ENCODE results near the gene TUBB6. TPM values are rescaled to one million over a fixed set of nuclear protein-coding genes. Genes with fewer than 3 reads are reported as not detected.

The TUBB6 gene
- total and polyA plus RNA-seq, 3 donors from 2014 or later = 47.0 to 84.5 (median 65.1) TPM

- DNase-seq = no peak
- H3K9me3 ChIP-seq = no peaks in the 10 kb centered on the region
- intact Hi-C loops (cut with DNase I; ENCODE audit: low total_unique reads) = no loop called here
- no peak overlapping the region for H3K4me3 ChIP-seq
- no peaks in the 10 kb centered on the region for H3K36me3 ChIP-seq (ENCODE audit: low read depth, missing control alignments)
- peaks cover 3% of the 10 kb centered on the region for H3K4me1 ChIP-seq
- 81 to 90% methylated on average over 6 of the region's 6 CpGs for WGBS, 2 donors
- TF ChIP-seq POLR2A (IDR thresholded peaks at IDR 0.05) = no peak
- no peak for TF ChIP-seq CTCF (IDR thresholded peaks at IDR 0.05)
- no peaks in the 10 kb centered on the region for H3K27me3 ChIP-seq
- H3K27ac ChIP-seq = no peak overlapping the region
Measured at GRCh38 chr18:12336887-12337286, 28.8 kb downstream of the TUBB6 start.

DNA sequence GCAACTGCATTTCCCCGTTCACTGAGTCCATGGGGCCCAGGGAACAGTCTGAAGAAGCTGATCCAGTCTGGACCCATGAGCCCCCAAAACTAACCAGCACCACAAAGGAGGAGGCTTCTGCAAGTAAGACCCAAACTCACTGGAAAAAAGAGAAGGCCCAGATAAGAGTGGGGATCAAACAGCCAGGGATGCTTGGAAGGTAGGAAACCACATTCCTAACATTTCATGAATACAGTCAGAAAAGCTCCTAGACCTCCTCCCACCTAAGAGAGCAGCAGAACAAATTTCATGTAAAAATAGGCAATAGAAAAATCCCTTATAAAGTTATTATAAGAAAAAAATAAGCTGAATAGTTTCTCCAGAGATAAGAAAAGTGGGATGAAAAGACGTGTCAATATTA, 30.3 kb downstream of the TUBB6 start:
- Histone ChIP-seq H3K36me3 (ENCODE audit: low read depth, missing control alignments) (no peaks in the 10 kb centered on the region), H3K4me1 (peaks cover 3% of the 10 kb centered on the region), H3K27me3 (no peaks in the 10 kb centered on the region), H3K9me3 (no peaks in the 10 kb centered on the region), H3K27ac (no peak overlapping the region), H3K4me3 (no peak overlapping the region)
- TF ChIP-seq CTCF (IDR thresholded peaks at IDR 0.05) (no peak), POLR2A (IDR thresholded peaks at IDR 0.05) (no peak)
- WGBS, 2 donors = 79 to 87% methylated on average over 2 of the region's 2 CpGs
- no peak for DNase-seq
- intact Hi-C loops (cut with DNase I; ENCODE audit: low total_unique reads) = no loop called here

DNA sequence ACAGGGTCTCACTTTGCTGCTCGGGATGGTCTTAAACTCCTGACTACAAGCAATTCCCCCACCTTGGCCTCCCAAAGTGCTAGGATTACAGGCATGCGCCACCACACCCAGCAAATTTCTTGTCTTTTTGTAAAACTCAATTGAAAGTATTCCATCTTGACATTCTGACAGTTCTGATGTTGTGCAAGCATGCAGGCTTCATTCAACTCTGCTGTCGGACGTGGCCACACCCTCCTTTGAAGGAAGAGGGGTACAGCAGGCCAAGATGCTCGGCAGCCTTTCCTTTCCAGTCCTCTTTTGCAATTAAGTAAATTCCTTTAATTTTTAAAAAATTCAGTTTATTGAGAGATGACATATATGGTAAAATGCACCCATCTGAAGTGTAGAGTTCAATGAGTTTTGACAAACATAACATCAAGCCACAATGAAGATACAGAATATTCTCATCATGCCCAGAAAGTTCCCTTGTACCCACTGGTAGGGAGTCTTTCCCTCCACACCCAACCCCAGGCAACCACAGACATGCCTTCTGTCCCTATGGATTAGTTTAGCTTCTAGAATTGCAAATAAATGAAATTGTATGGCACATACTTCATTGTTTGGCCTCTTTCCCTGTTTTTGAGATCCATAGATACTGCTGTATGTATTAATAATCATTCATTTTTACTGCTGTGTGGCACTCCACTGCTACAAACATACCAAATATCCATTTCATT, 33.1 kb downstream of the TUBB6 start:
- Histone ChIP-seq H3K9me3 (no peaks in the 10 kb centered on the region), H3K4me1 (peaks cover 3% of the 10 kb centered on the region), H3K36me3 (ENCODE audit: low read depth, missing control alignments) (no peaks in the 10 kb centered on the region), H3K4me3 (no peak overlapping the region), H3K27ac (no peak overlapping the region), H3K27me3 (no peaks in the 10 kb centered on the region)
- no peak for DNase-seq
- TF ChIP-seq CTCF (IDR thresholded peaks at IDR 0.05) (no peak), POLR2A (IDR thresholded peaks at IDR 0.05) (no peak)
- intact Hi-C loops (cut with DNase I; ENCODE audit: low total_unique reads) = no loop called here
- WGBS, 2 donors = 85 to 91% methylated on average over 5 of the region's 5 CpGs

DNA sequence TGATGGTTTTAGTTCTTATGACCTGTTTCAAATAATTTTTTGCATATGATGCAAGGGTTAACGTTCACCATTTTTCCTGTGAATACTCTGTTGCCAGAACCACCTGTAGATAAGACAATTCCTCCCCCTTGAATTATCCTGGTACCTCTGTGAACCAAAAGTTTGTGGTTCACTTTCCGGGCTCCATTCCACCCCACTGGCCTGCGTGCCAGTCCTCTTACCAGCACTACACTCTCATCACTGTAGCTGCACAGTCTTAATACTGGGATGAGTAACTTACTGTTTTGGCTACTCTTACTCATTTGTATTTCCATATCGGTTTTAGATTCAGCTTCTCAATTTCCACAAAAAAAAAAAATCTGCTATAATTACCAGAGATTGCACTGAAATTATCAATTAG, 34.6 kb downstream of the TUBB6 start:
- H3K4me1 ChIP-seq = no peaks in the 10 kb centered on the region
- no peak overlapping the region for H3K4me3 ChIP-seq
- no peaks in the 10 kb centered on the region for H3K9me3 ChIP-seq
- no peak for DNase-seq
- TF ChIP-seq CTCF (IDR thresholded peaks at IDR 0.05) = no peak
- no peak for TF ChIP-seq POLR2A (IDR thresholded peaks at IDR 0.05)
- intact Hi-C loops (cut with DNase I; ENCODE audit: low total_unique reads) = no loop called here
- no peaks in the 10 kb centered on the region for H3K27me3 ChIP-seq
- H3K27ac ChIP-seq = no peak overlapping the region
- 91 to 97% methylated on average over 4 of the region's 4 CpGs for WGBS, 2 donors
- H3K36me3 ChIP-seq (ENCODE audit: low read depth, missing control alignments) = no peaks in the 10 kb centered on the region
